ENCODE data around the gene MERTK. TPM values are rescaled to one million over a fixed set of nuclear protein-coding genes. Genes with fewer than 3 reads are reported as not detected.

The MERTK gene
- total RNA-seq, 1 experiment from 2014 or later: 2.5 TPM

DNA sequence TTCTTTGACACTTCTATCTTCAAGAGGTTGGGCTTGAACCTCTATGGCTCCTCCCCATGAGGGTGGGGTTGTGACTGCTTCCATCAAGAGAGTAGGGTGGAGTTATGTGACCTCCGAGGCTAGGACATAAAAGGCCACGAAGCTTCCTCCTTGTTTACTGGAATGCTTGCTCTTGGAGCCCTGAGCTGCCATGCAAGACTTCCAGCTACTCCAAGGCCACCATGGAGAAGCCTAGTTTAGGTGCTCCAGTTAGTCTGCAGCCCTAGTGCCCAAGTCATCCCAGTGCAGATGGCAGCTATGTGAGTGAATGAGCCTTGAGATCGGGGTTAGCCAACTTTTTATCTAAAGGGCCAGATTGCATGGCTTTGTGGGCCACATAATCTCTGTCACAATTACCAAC, 2.4 kb upstream of the MERTK start:
- ATAC-seq (no peak), DNase-seq (no peak)
- Histone ChIP-seq H3K27ac (ENCODE audit: low read length) (no peak overlapping the region), H3K9me3 (ENCODE audit: low read length) (no peaks in the 10 kb centered on the region), H3K79me2 (ENCODE audit: low read length) (no peaks in the 10 kb centered on the region), H3K4me3 (ENCODE audit: low read length) (no peak overlapping the region), H3K4me1 (ENCODE audit: insufficient read depth, low read length) (peaks cover 12% of the 10 kb centered on the region), H3K9ac (ENCODE audit: low read length) (no peak overlapping the region), H3F3A (ENCODE audit: low read length, unreplicated experiment) (no peaks in the 10 kb centered on the region), H3K27me3 (ENCODE audit: low read length) (peaks cover 5% of the 10 kb centered on the region; the same call in 1 of the 2 replicates), H3K4me2 (ENCODE audit: low read length) (no peak overlapping the region), H2AFZ (ENCODE audit: low read length) (no peak overlapping the region), H3K36me3 (ENCODE audit: low read depth, low read length) (no peaks in the 10 kb centered on the region), H3K9me2 (replicated peaks; ENCODE audit: low read length) (no peaks in the 10 kb centered on the region), H4K20me1 (ENCODE audit: low read length) (no peaks in the 10 kb centered on the region)
- CTCF ChIA-PET: no interaction called here
- no peak for TF ChIP-seq EZH2 (IDR thresholded peaks at IDR 0.05; ENCODE audit: low read length, unreplicated experiment)
- TF ChIP-seq, protein P1, sequence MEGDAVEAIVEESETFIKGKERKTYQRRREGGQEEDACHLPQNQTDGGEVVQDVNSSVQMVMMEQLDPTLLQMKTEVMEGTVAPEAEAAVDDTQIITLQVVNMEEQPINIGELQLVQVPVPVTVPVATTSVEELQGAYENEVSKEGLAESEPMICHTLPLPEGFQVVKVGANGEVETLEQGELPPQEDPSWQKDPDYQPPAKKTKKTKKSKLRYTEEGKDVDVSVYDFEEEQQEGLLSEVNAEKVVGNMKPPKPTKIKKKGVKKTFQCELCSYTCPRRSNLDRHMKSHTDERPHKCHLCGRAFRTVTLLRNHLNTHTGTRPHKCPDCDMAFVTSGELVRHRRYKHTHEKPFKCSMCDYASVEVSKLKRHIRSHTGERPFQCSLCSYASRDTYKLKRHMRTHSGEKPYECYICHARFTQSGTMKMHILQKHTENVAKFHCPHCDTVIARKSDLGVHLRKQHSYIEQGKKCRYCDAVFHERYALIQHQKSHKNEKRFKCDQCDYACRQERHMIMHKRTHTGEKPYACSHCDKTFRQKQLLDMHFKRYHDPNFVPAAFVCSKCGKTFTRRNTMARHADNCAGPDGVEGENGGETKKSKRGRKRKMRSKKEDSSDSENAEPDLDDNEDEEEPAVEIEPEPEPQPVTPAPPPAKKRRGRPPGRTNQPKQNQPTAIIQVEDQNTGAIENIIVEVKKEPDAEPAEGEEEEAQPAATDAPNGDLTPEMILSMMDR (conservative IDR thresholded peaks at IDR 0.05; ENCODE audit: low read depth, low read length): no peak
- TF ChIP-seq EZH2phosphoT487 (IDR thresholded peaks at IDR 0.05; ENCODE audit: borderline replicate concordance, low read length): no peak
- POLR2A ChIA-PET (ENCODE audit: unreplicated experiment): no interaction called here
- BruUV-seq (replicated peaks): no TSS peak
- intact Hi-C loops (cut with micrococcal nuclease): loop anchor here (5.0 kb wide), 1 partner anchor 131 kb away; no protein-coding TSS in a partner anchor

DNA sequence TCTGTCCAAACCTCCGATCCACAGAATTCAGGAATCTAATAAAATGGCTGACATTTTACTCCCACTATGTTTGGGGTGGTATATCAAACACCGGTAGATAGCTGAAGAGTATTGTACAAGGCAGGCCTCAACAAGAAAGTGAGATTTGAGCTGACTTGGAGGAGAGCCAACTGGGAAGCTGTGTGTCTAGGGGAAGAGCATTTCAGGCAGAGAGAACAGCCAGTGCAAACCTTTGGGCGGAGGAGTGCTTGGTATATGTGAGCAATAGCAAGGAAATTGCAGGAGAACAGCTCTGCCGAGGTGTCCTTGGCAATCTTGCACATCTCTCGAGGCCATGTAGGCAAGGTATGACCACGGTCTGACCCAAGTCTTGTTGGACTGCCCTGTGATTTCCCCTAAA, 1.8 kb upstream of the MERTK start:
- H2AFZ ChIP-seq (ENCODE audit: low read length): no peak overlapping the region
- no peaks in the 10 kb centered on the region for H3K79me2 ChIP-seq (ENCODE audit: low read length)
- ChIA-PET CTCF (no interaction called here), POLR2A (ENCODE audit: unreplicated experiment) (no interaction called here)
- no peak overlapping the region for H3K4me2 ChIP-seq (ENCODE audit: low read length)
- BruUV-seq (replicated peaks): no TSS peak
- peaks cover 12% of the 10 kb centered on the region for H3K4me1 ChIP-seq (ENCODE audit: insufficient read depth, low read length)
- ATAC-seq (no peak), DNase-seq (no peak)
- no peak overlapping the region for H3K27ac ChIP-seq (ENCODE audit: low read length)
- no peaks in the 10 kb centered on the region for H3F3A ChIP-seq (ENCODE audit: low read length, unreplicated experiment)
- H3K27me3 ChIP-seq (ENCODE audit: low read length): peaks cover 5% of the 10 kb centered on the region; the same call in 1 of the 2 replicates
- no peak overlapping the region for H3K4me3 ChIP-seq (ENCODE audit: low read length)
- H4K20me1 ChIP-seq (ENCODE audit: low read length): no peaks in the 10 kb centered on the region
- intact Hi-C loops (cut with micrococcal nuclease): loop anchor here (5.0 kb wide), 1 partner anchor 131 kb away; no protein-coding TSS in a partner anchor
- no peak overlapping the region for H3K9ac ChIP-seq (ENCODE audit: low read length)
- H3K9me2 ChIP-seq (replicated peaks; ENCODE audit: low read length): no peaks in the 10 kb centered on the region
- no peaks in the 10 kb centered on the region for H3K36me3 ChIP-seq (ENCODE audit: low read depth, low read length)
- no peak for TF ChIP-seq EZH2 (IDR thresholded peaks at IDR 0.05; ENCODE audit: low read length, unreplicated experiment)
- H3K9me3 ChIP-seq (ENCODE audit: low read length): no peaks in the 10 kb centered on the region

- Histone ChIP-seq H3K4me2 (ENCODE audit: low read length) (peak overlapping the region; percentile 83), H3K9ac (ENCODE audit: low read length) (no peak overlapping the region), H4K20me1 (ENCODE audit: low read length) (no peaks in the 10 kb centered on the region), H3K79me2 (ENCODE audit: low read length) (no peaks in the 10 kb centered on the region), H3K9me2 (replicated peaks; ENCODE audit: low read length) (no peaks in the 10 kb centered on the region), H3K27me3 (ENCODE audit: low read length) (peaks cover 5% of the 10 kb centered on the region; the same call in 1 of the 2 replicates), H3K27ac (ENCODE audit: low read length) (no peak overlapping the region), H3K36me3 (ENCODE audit: low read depth, low read length) (no peaks in the 10 kb centered on the region), H2AFZ (ENCODE audit: low read length) (peak overlapping the region; percentile 95), H3F3A (ENCODE audit: low read length, unreplicated experiment) (no peaks in the 10 kb centered on the region), H3K4me3 (ENCODE audit: low read length) (peak overlapping the region; percentile 81), H3K4me1 (ENCODE audit: insufficient read depth, low read length) (peaks cover 12% of the 10 kb centered on the region), H3K9me3 (ENCODE audit: low read length) (no peaks in the 10 kb centered on the region)
- ChIA-PET CTCF (interaction anchor here (0.5 to 1.0 kb wide), 6 partner anchors 10 to 157 kb away, joined by 3 to 10 read pairs (median 4); no protein-coding TSS in a partner anchor), POLR2A (ENCODE audit: unreplicated experiment) (no interaction called here)
- no peak for ATAC-seq
- DNase-seq: no peak
- no peak for TF ChIP-seq EZH2 (IDR thresholded peaks at IDR 0.05; ENCODE audit: low read length, unreplicated experiment)
- TF ChIP-seq, protein P1 (conservative IDR thresholded peaks at IDR 0.05; ENCODE audit: low read depth, low read length): no peak
- TF ChIP-seq EZH2phosphoT487 (IDR thresholded peaks at IDR 0.05; ENCODE audit: borderline replicate concordance, low read length): no peak
- BruUV-seq (replicated peaks): no TSS peak
- intact Hi-C loops (cut with micrococcal nuclease): loop anchor here (1.0 to 5.0 kb wide), 2 partner anchors 130 to 152 kb away; no protein-coding TSS in a partner anchor
Observed at GRCh38 chr2:111897630-111897923, 830 bp upstream of the MERTK start.
